ENCODE measurements around the gene P2RY4. TPM values are rescaled to one million over a fixed set of nuclear protein-coding genes. Genes with fewer than 3 reads are reported as not detected.
"Not testable (repeated sequence)": the region's sequence is repeated elsewhere in the genome, so short reads cannot be mapped to it uniquely, and the experiment has no call there.

Gene P2RY4
- total and polyA plus RNA-seq, 7 donors: 0.27 to 1.7 (median 0.45) TPM; not detected in 1

DNA sequence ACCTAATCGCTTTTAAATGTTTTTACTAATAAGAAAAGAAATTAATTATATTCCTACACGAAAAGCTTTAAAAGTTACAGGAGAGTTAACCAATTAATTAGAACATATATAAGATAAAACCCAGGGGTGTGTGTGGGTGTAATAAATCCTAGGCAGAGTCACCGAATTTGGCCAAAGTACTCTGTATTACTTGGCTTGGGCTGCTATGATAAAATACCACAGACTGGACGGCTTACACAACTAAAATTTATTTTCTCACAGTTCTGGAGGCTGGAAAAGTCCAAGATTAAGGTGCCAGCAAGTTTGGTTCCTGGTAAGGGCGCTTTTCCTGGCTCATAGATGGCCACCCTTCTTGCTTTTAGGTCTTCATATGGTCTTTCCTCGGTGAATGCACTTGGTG, 15.1 kb downstream of the P2RY4 start:
- WGBS, 2 donors: 86 to 88% methylated on average over 6 of the region's 6 CpGs
- H3K27me3 ChIP-seq: no peaks in the 10 kb centered on the region
- no peak for DNase-seq
- no peak overlapping the region for H3K4me3 ChIP-seq
- H3K9me3 ChIP-seq: no peaks in the 10 kb centered on the region
- TF ChIP-seq POLR2A (IDR thresholded peaks at IDR 0.05): no peak
- intact Hi-C loops (cut with DNase I): no loop called here
- no peak overlapping the region for H3K27ac ChIP-seq
- no peaks in the 10 kb centered on the region for H3K4me1 ChIP-seq
- H3K36me3 ChIP-seq: no peaks in the 10 kb centered on the region

DNA sequence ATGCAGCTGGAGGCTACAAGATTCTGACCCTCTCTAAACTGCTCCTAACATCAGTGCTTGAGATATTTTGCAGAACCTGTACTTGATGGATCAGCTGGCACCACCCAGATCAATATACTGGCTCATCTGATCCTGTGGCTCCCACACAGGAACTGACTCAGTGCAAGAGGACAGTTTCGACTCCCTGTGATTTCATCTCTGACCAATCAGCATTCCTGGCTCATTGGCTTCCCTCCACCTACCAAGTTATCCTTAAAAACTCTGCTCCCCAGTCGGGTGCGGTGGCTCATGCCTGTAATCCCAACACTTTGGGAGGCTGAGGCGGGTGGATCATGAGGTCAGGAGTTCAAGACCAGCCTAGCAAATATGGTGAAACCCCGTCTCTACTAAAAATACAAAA, 16.4 kb downstream of the P2RY4 start:
- H3K36me3 ChIP-seq; H3K4me3 ChIP-seq; H3K27me3 ChIP-seq; H3K4me1 ChIP-seq; intact Hi-C loops (cut with DNase I); DNase-seq; H3K27ac ChIP-seq; H3K9me3 ChIP-seq: not testable (repeated sequence)
- 87 to 89% methylated on average over 5 of the region's 5 CpGs for WGBS, 2 donors

DNA sequence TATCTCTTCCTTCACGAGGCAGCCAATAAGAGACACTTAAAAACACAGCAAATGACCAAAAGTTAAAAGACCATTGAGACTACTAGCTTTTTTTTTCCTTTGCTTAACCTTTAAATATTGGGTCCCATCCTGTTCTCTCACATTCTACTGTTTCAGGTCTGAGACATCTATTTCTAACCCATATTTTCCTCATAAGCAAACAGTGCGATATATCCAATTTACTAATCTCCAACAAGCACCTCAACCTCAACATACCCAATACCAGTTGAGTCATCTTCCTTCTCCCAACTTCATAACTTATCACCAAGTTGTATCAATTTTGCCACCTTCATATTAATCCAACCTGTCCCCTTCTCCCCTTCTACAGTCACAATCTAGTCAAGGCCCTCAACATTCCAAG, 18.5 kb downstream of the P2RY4 start:
- intact Hi-C loops (cut with DNase I): no loop called here
- Histone ChIP-seq H3K27ac (no peak overlapping the region), H3K27me3 (no peaks in the 10 kb centered on the region), H3K36me3 (no peaks in the 10 kb centered on the region), H3K4me3 (no peak overlapping the region), H3K4me1 (no peaks in the 10 kb centered on the region), H3K9me3 (no peaks in the 10 kb centered on the region)
- no peak for TF ChIP-seq POLR2A (IDR thresholded peaks at IDR 0.05)
- TF ChIP-seq, protein P1, sequence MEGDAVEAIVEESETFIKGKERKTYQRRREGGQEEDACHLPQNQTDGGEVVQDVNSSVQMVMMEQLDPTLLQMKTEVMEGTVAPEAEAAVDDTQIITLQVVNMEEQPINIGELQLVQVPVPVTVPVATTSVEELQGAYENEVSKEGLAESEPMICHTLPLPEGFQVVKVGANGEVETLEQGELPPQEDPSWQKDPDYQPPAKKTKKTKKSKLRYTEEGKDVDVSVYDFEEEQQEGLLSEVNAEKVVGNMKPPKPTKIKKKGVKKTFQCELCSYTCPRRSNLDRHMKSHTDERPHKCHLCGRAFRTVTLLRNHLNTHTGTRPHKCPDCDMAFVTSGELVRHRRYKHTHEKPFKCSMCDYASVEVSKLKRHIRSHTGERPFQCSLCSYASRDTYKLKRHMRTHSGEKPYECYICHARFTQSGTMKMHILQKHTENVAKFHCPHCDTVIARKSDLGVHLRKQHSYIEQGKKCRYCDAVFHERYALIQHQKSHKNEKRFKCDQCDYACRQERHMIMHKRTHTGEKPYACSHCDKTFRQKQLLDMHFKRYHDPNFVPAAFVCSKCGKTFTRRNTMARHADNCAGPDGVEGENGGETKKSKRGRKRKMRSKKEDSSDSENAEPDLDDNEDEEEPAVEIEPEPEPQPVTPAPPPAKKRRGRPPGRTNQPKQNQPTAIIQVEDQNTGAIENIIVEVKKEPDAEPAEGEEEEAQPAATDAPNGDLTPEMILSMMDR (IDR thresholded peaks at IDR 0.05): no peak
- TF ChIP-seq EP300 (IDR thresholded peaks at IDR 0.05): no peak
- TF ChIP-seq POLR2AphosphoS5 (IDR thresholded peaks at IDR 0.05): no peak
- 85 to 94% methylated on average over 2 of the region's 2 CpGs for WGBS, 2 donors
- no peak for DNase-seq

DNA sequence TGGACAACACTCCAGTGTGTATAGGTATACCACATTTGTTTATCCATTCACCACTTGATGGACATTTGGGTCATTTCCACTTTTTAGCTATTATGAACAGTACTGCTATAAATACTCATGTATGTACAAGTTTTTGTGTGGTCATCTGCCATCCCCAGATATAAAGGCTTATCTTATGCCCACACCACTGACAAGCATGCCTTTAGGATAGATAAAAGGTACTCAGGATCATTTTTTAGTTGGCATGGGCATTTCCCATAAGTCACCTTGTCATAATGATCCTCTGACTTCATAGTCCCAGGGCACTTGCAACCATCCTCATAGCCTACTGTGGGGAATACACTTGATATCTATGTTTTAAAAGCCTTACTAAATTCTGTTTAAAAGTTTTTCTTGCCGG, 19.3 kb downstream of the P2RY4 start:
- Histone ChIP-seq H3K27me3 (no peaks in the 10 kb centered on the region), H3K36me3 (no peaks in the 10 kb centered on the region), H3K4me1 (no peaks in the 10 kb centered on the region), H3K9me3 (no peaks in the 10 kb centered on the region), H3K27ac (no peak overlapping the region), H3K4me3 (no peak overlapping the region)
- TF ChIP-seq, protein P1 (IDR thresholded peaks at IDR 0.05): no peak
- no peak for TF ChIP-seq EP300 (IDR thresholded peaks at IDR 0.05)
- no peak for TF ChIP-seq POLR2A (IDR thresholded peaks at IDR 0.05)
- TF ChIP-seq POLR2AphosphoS5 (IDR thresholded peaks at IDR 0.05): no peak
- 97 to 100% methylated on average over 1 of the region's 1 CpG for WGBS, 2 donors
- DNase-seq: no peak
- intact Hi-C loops (cut with DNase I): no loop called here

DNA sequence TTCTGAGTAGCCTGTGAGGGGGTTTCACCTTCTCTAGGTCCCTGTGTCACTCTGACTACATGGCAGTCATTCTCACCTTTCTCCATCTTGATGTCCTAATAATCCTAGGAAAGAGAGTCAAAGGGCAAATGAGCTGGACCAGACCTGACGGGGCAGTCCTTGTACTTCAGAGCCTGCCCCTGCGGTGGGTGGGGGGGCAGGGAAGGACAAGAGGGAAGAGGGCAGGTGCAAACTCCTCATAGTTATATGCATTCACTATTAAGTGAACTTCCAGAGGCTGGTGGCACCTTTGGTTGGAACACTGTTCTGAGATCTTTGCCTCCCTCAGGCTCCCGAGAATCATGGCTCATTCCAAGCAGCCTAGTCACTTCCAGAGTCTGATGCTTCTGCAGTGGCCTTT, 25.6 kb downstream of the P2RY4 start, which contains the start of gene AWAT1:
TSS of gene AWAT1 (plus strand) at position 301 of the 400 bp plus-strand sequence. CDS start at position 342, 41 bp downstream.
- TF ChIP-seq EP300 (IDR thresholded peaks at IDR 0.05): no peak
- TF ChIP-seq, protein P1 (IDR thresholded peaks at IDR 0.05): no peak
- no peak for DNase-seq
- 73 to 93% methylated on average over 3 of the region's 3 CpGs for WGBS, 2 donors

DNA sequence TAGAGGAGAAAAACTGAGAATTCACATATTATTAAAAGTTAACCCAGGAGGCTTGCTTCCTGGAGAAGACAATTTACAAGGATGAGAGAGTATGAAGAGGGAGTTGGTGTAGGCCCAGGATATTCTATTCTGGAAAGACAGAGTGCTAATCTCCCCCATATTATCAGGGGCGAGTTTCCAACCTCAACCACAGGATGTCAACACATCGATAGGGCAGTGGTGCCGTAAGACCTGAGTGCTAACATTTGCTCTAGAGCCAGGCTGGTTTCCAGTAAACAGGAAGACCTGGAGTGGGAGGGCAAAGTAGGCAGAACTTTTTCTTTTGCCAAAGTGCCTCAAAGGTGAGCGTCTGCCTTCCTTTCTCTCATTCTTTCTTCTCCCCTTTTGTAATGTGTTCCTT, 28.3 kb downstream of the P2RY4 start:
- H3K27ac ChIP-seq: no peak overlapping the region

More for the DNA sequence above, 25.6 kb downstream of the P2RY4 start, which contains the start of gene AWAT1:
- Histone ChIP-seq H3K9me3 (no peaks in the 10 kb centered on the region), H3K4me1 (no peaks in the 10 kb centered on the region), H3K4me3 (no peak within 1 kb of the TSS), H3K27ac (no peak within 1 kb of the TSS), H3K27me3 (no peaks in the 10 kb centered on the region), H3K36me3 (no peaks in the 10 kb centered on the region)
- intact Hi-C loops (cut with DNase I): no loop called here

More for the DNA sequence above, 28.3 kb downstream of the P2RY4 start:
- TF ChIP-seq EP300 (IDR thresholded peaks at IDR 0.05) (no peak), POLR2A (IDR thresholded peaks at IDR 0.05) (no peak), POLR2AphosphoS5 (IDR thresholded peaks at IDR 0.05) (no peak)
- TF ChIP-seq, protein P1 (IDR thresholded peaks at IDR 0.05): no peak
- no peak for DNase-seq
- H3K36me3 ChIP-seq: no peaks in the 10 kb centered on the region
- 71 to 88% methylated on average over 4 of the region's 4 CpGs for WGBS, 2 donors
- H3K4me3 ChIP-seq: no peak overlapping the region
- intact Hi-C loops (cut with DNase I): no loop called here
- no peaks in the 10 kb centered on the region for H3K9me3 ChIP-seq
- H3K27me3 ChIP-seq: no peaks in the 10 kb centered on the region
- H3K4me1 ChIP-seq: no peaks in the 10 kb centered on the region

Measured in sigmoid colon (tissue), 7 donors.